Sigmoid colon (tissue), 4 donors: ENCODE measurements around the gene CNIH3.

ENCODE experiments used
- CTCF ChIP-seq, 4 experiments: fragments of 450-650 bp in 3 of 4; fragments of 200-600 bp in 1 of 4; IDR thresholded peaks; one replicate each; pipeline ENCODE4 v1.5.1; 2016 to 2019; ENCODE audit warnings: antibody characterized with exemption in 4 of 4, mild to moderate bottlenecking in 3 of 4, moderate library complexity in 2 of 4
- EP300 ChIP-seq, 4 donors: sonication (generic); formaldehyde crosslinking; IDR thresholded peaks; one replicate each; pipeline ENCODE4 v1.6.1; 2017; ENCODE audit warnings: antibody characterized with exemption in 4 of 4
- POLR2A ChIP-seq, 2 donors: fragments of 450-650 bp; IDR thresholded peaks; one replicate each; pipeline ENCODE4 v1.6.1; 2016; ENCODE audit warnings: antibody characterized with exemption in 2 of 2, mild to moderate bottlenecking in 2 of 2, moderate library complexity in 2 of 2
- POLR2AphosphoS5 ChIP-seq, 4 donors: sonication (generic); formaldehyde crosslinking; IDR thresholded peaks; one replicate each; pipeline ENCODE4 v1.6.1; 2017; ENCODE audit warnings: antibody characterized with exemption in 4 of 4

GRCh38 chr1:224763126-224763775 lies 147.1 kb downstream of the CNIH3 start:
- TF ChIP-seq EP300 (IDR thresholded peaks at IDR 0.05) (no peak), CTCF (IDR thresholded peaks at IDR 0.05) (no peak), POLR2AphosphoS5 (IDR thresholded peaks at IDR 0.05) (no peak), POLR2A (IDR thresholded peaks at IDR 0.05) (no peak)
